GM12891 (cell line): Measurements from ENCODE around the gene ATG14.

Source experiments
- PAX5 ChIP-seq: IDR thresholded peaks from 2 replicates; pipeline ENCODE4 v1.6.1; 2011; ENCODE audit warnings: low read length, moderate library complexity, mild to moderate bottlenecking; ENCODE audit not compliant: insufficient read depth, severe bottlenecking
- POLR2A ChIP-seq: IDR thresholded peaks from 2 replicates; pipeline ENCODE4 v1.6.1; 2011; ENCODE audit warnings: low read depth, low read length, control low read depth
- POLR2AphosphoS5 ChIP-seq: IDR thresholded peaks from 2 replicates; pipeline ENCODE4 v1.6.1; 2011; ENCODE audit warnings: low read depth, low read length, control low read depth
- SPI1 ChIP-seq: IDR thresholded peaks from 2 replicates; pipeline ENCODE4 v1.6.1; 2011; ENCODE audit warnings: low read depth, low read length, control low read depth
- TAF1 ChIP-seq: IDR thresholded peaks from 2 replicates; pipeline ENCODE4 v1.6.1; 2011; ENCODE audit warnings: low read depth, low read length, control low read depth

- TF ChIP-seq POLR2A (no peak), TAF1 (no peak), POLR2AphosphoS5 (no peak), PAX5 (no peak), SPI1 (no peak)
These were observed 22.3 kb downstream of the ATG14 start for GRCh38 chr14:55389330-55389729.
